T-cell (primary cell): ENCODE data around the gene RNF166. TPM values are rescaled to one million over a fixed set of nuclear protein-coding genes. Genes with fewer than 3 reads are reported as not detected.

Experiments used
- ATAC-seq, 4 experiments: fragments of 200-7000 bp in 3 of 4; fragments of 150-1000 bp in 1 of 4; cut with Tn5 transposase; replicated peaks in 1 of 4; 1 replicate in 3 of 4; 2 replicates in 1 of 4; pipeline ENCODE4 v1.10.0; 2021; ENCODE audit warnings: moderate library complexity in 3 of 4, mild to moderate bottlenecking in 2 of 4, moderate number of reproducible peaks in 1 of 4
- CTCF ChIA-PET, 2 donors: fragments of 300-600 bp; sonication (Branson Sonifier 250); formaldehyde crosslinking; loops; one replicate each; lab custom pipeline; 2022; ENCODE audit warnings: antibody characterized with exemption in 2 of 2; lab: Charles Lee
- POLR2A ChIA-PET, 2 donors: fragments of 300-600 bp; sonication (Branson Sonifier 250); formaldehyde crosslinking; loops; one replicate each; lab custom pipeline; 2022; ENCODE audit warnings: antibody characterized with exemption in 2 of 2; lab: Charles Lee
- DNase-seq, 35 experiments: peaks; one replicate each; pipeline versions ENCODE4 v3.0.0 to v3.0.0-alpha.2; 2013 to 2023
- H3K27ac ChIP-seq: one replicate; pipeline ENCODE4 v1.5.1; 2013; ENCODE audit warnings: low read length
- H3K27me3 ChIP-seq, 2 experiments: replicated peaks in 1 of 2; 1 replicate in 1 of 2; 2 replicates in 1 of 2; pipeline versions ENCODE4 v1.6.1 to v1.7.0; 2013; ENCODE audit warnings: low read length in 1 of 2, mixed read lengths in 1 of 2; ENCODE audit not compliant: control insufficient read depth in 2 of 2, insufficient read depth in 2 of 2; ENCODE audit errors: extremely low read depth in 1 of 2
- H3K36me3 ChIP-seq, 2 donors: 1 replicate in 1 of 2; 2 replicates in 1 of 2; pipeline versions ENCODE4 v1.6.1 to v1.7.0; 2013; ENCODE audit warnings: low read length in 1 of 2; ENCODE audit not compliant: control insufficient read depth in 2 of 2, insufficient read depth in 1 of 2; ENCODE audit errors: extremely low read depth in 1 of 2
- H3K4me1 ChIP-seq, 2 experiments: 1 replicate in 1 of 2; 2 replicates in 1 of 2; pipeline versions ENCODE4 v1.6.1 to v1.7.0; 2013; ENCODE audit warnings: low read length in 2 of 2, mixed read lengths in 1 of 2; ENCODE audit not compliant: insufficient read depth in 2 of 2, control insufficient read depth in 1 of 2; ENCODE audit errors: extremely low read depth in 1 of 2
- H3K4me3 ChIP-seq, 2 donors: 1 replicate in 1 of 2; 2 replicates in 1 of 2; pipeline versions ENCODE4 v1.5.1 to v1.7.0; 2013; ENCODE audit warnings: mild to moderate bottlenecking in 2 of 2, low read length in 1 of 2, moderate library complexity in 1 of 2; ENCODE audit not compliant: control insufficient read depth in 1 of 2; ENCODE audit errors: extremely low read depth in 1 of 2
- H3K9me3 ChIP-seq: 2 replicates; pipeline ENCODE4 v1.7.0; 2013
- H3K27ac Mint-ChIP-seq, 2 donors: one replicate each; pipeline ENCODE4 v1.8.0; 2020 to 2021; ENCODE audit warnings: mild to moderate bottlenecking in 2 of 2, mixed read lengths in 2 of 2
- H3K27me3 Mint-ChIP-seq, 2 donors: one replicate each; pipeline ENCODE4 v1.8.0; 2021 to 2022; ENCODE audit warnings: mixed read lengths in 2 of 2
- H3K36me3 Mint-ChIP-seq: one replicate; pipeline ENCODE4 v1.8.0; 2021; ENCODE audit warnings: mixed read lengths
- H3K4me1 Mint-ChIP-seq, 3 donors: one replicate each; pipeline ENCODE4 v1.8.0; 2020 to 2022; ENCODE audit warnings: mixed read lengths in 3 of 3, mild to moderate bottlenecking in 1 of 3
- H3K4me3 Mint-ChIP-seq, 3 donors: one replicate each; pipeline ENCODE4 v1.8.0; 2020 to 2022; ENCODE audit warnings: mild to moderate bottlenecking in 3 of 3, mixed read lengths in 3 of 3, moderate library complexity in 3 of 3
- H3K9me3 Mint-ChIP-seq, 3 donors: one replicate each; pipeline ENCODE4 v1.8.0; 2020 to 2022; ENCODE audit warnings: mixed read lengths in 3 of 3
- WGBS: methylation state at CpG from one replicate; pipeline ENCODE4 v1.1.5; 2013; ENCODE audit warnings: missing lambda C conversion rate; ENCODE audit not compliant: insufficient coverage; 5-methylcytosine and 5-hydroxymethylcytosine counted together
- total RNA-seq, 35 experiments: library from RNA in 6 of 35; stranded (reverse) in 6 of 35; fragments of 120-200 nt in 1 of 35; gene quantifications; one replicate each; pipeline versions ENCODE4 v1.2.1 to v1.2.4 and lab custom pipeline; 2013 to 2026

Gene RNF166
- total RNA-seq, 5 donors from 2014 or later (not counting 1 experiment from before 2014, with no cell fraction given), result 246 to 369 (median 264) TPM

DNA sequence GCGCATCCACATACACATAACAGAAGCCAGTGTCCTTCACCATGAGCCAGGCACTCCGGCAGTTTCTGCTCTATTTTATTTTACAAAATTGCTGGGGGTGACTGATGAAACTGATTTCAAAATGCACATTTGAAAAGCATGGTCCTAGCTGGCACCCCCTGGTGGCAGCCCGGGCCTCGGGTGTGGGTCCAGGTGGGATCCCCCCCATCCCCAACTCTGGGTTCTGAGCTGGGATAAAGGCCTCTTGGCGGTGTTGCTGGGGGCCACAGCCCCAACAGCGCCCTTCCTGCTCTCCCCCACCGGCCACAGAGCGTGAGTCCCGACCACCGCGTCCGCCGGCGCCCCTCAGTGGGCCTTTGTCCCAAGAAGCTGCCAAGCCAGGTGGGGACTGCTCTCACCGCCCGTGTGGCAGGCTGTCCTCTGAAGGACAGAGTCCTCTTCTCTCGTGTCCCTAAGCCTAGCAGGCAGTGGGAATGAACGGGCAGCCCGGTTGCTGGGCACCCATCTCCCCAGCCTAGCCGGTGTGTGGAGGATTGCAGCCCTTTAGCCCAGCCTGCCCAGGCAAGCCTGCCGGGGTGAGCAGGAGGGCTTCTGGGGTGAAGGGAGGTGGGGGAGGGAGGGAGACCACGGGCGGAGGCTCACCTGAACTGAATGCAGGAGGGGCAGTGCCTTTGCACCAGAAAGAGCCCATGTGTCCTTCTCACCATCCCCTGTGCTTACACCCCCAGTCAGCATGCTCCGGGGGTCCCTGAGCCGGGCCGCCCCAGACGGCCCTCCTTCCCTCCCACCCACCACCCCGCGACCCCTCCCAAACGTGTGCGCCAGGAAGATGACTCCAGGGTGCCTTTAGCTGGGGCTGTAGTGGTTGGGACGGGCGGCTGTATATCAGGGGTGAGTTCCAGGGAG lies 20.8 kb downstream of the RNF166 start:
- peaks cover 52 to 60% (median 55%) of the 10 kb centered on the region in 3 donors for H3K4me1 Mint-ChIP-seq

DNA sequence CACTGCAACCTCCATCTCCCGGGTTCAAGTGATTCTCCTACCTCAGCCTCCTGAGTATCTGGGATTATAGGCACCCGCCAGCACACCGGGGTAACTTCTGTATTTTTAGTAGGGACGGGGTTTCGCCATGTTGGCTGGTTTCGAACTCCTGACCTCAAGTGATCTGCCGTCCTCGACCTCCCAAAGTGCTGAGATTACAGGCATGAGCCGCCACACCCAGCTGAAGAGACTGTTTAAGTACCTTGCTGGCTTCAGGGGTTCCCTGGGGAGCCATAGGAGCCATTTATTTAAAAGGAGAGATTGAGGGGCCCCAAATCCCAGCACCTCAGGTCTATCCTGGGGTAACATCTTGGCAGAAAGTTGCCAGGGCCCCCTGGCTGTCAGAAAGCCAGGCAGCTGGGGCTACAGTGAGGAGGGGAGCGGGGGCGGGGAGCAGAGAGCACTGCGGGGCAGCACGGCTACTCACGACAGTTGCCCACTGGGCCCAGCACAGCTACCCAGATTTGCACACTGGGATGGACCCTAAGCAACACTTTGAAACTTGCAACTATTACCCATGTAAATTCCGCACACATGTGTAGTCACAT lies 21.5 kb downstream of the RNF166 start:
- Histone ChIP-seq H3K27me3 (peaks cover 0 to 5% of the 10 kb centered on the region in 2 experiments), H3K4me3 (peak overlapping the region in 1 of 2 donors; percentile 94), H3K4me1 (peaks cover 20 to 65% of the 10 kb centered on the region in 2 experiments), H3K27ac (peak overlapping the region; percentile 54), H3K36me3 (peaks cover 4 to 13% of the 10 kb centered on the region in 2 donors), H3K9me3 (no peaks in the 10 kb centered on the region)
- ChIA-PET POLR2A (no interaction called here), CTCF (interaction anchor here in 1 of 2 donors (0.7 kb wide), 1 partner anchor 16 kb away, joined by 3 read pairs; no protein-coding TSS in a partner anchor)
- H3K4me3 Mint-ChIP-seq, result peak overlapping the region; percentile 77 to 81 (median 79)
- no peaks in the 10 kb centered on the region for H3K9me3 Mint-ChIP-seq
- H3K27me3 Mint-ChIP-seq, result no peaks in the 10 kb centered on the region
- ATAC-seq (no peak), DNase-seq (no peak)
- H3K36me3 Mint-ChIP-seq, result no peaks in the 10 kb centered on the region
- peak overlapping the region; percentile 52 to 82 for H3K27ac Mint-ChIP-seq
- H3K4me1 Mint-ChIP-seq, result peaks cover 49 to 56% (median 49%) of the 10 kb centered on the region in 3 donors
- WGBS, result 94% methylated on average over 15 of the region's 15 CpGs

More for the DNA sequence above, 20.8 kb downstream of the RNF166 start:
- CTCF ChIA-PET, result interaction anchor here (0.6 to 1.1 kb wide), 3 partner anchors 10 to 22 kb away, joined by 3 to 6 read pairs (median 3); no protein-coding TSS in a partner anchor
- H3K9me3 ChIP-seq, result no peaks in the 10 kb centered on the region
- Mint-ChIP-seq H3K36me3 (no peaks in the 10 kb centered on the region), H3K27ac (peak overlapping the region; percentile 39 to 82), H3K4me3 (peak overlapping the region; percentile 77 to 81 (median 79)), H3K27me3 (no peaks in the 10 kb centered on the region), H3K9me3 (no peaks in the 10 kb centered on the region)
- peak overlapping the region; percentile 69 to 94 for H3K4me3 ChIP-seq
- DNase-seq (peak in 27 of 35 experiments; percentile 36 to 71 (median 60)), ATAC-seq (peak; percentile 10 to 18 (median 16))
- H3K27ac ChIP-seq, result peak overlapping the region; percentile 54
- POLR2A ChIA-PET, result no interaction called here
- H3K36me3 ChIP-seq, result peaks cover 4 to 8% of the 10 kb centered on the region in 2 donors
- peaks cover 20 to 67% of the 10 kb centered on the region in 2 experiments for H3K4me1 ChIP-seq
- H3K27me3 ChIP-seq, result peaks cover 0 to 5% of the 10 kb centered on the region in 2 experiments
- WGBS, result 17% methylated on average over 20 of the region's 33 CpGs

DNA sequence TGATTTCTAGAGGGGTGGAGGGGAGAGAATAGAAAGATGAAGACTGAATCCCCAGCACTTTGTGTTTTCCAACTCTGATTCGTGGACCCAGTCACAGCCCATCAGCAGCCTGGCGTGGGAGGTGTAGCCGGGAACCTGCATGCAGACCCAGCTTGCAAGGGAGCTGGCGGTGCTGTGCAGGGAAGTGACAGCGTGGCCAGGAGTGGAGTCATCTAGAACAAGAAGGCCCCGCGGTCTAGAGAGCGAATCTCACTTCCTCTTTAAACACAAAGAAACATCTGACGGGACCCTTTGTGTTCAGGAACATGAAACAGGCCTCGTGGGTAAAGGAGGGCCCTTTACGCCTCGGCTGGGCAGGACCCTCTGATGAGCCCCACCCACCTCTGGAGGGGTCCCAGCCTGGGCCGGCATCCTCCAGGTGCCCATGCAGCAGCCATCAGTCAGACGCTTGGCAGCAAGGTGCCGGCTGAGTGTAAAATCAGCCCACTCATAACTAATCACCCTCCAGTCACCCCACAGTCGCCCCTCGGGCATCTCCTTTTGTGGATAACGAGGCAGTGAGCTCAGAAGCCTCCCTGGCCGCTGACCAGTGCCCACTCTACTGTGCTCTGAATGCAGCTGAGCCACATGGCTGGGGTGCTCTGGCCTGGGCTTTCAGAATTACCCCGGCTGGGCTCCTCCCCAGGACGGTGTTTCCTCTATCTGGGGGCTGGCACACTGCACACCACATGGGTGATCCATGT lies 24.3 kb downstream of the RNF166 start:
- no peaks in the 10 kb centered on the region for H3K9me3 Mint-ChIP-seq
- peak overlapping the region; percentile 59 to 72 (median 65) for H3K4me3 Mint-ChIP-seq
- peak in 30 of 35 experiments; percentile 44 to 77 (median 56) for DNase-seq
- peak; percentile 50 to 58 (median 54) for ATAC-seq
- Histone ChIP-seq H3K4me1 (peaks cover 18 to 69% of the 10 kb centered on the region in 2 experiments), H3K27ac (peak overlapping the region; percentile 70), H3K27me3 (peaks cover 0 to 3% of the 10 kb centered on the region in 2 experiments), H3K9me3 (no peaks in the 10 kb centered on the region), H3K36me3 (peaks cover 17 to 36% of the 10 kb centered on the region in 2 donors), H3K4me3 (peak overlapping the region; percentile 17 to 26)
- H3K36me3 Mint-ChIP-seq, result no peaks in the 10 kb centered on the region
- POLR2A ChIA-PET, result interaction anchor here in 1 of 2 donors (0.5 kb wide), 1 partner anchor 21 kb away, joined by 4 read pairs; no protein-coding TSS in a partner anchor
- CTCF ChIA-PET, result no interaction called here
- H3K27ac Mint-ChIP-seq, result peak overlapping the region; percentile 94 to 97
- H3K27me3 Mint-ChIP-seq, result no peaks in the 10 kb centered on the region
- WGBS, result 12% methylated on average over 15 of the region's 21 CpGs
- peaks cover 40 to 45% (median 44%) of the 10 kb centered on the region in 3 donors for H3K4me1 Mint-ChIP-seq

DNA sequence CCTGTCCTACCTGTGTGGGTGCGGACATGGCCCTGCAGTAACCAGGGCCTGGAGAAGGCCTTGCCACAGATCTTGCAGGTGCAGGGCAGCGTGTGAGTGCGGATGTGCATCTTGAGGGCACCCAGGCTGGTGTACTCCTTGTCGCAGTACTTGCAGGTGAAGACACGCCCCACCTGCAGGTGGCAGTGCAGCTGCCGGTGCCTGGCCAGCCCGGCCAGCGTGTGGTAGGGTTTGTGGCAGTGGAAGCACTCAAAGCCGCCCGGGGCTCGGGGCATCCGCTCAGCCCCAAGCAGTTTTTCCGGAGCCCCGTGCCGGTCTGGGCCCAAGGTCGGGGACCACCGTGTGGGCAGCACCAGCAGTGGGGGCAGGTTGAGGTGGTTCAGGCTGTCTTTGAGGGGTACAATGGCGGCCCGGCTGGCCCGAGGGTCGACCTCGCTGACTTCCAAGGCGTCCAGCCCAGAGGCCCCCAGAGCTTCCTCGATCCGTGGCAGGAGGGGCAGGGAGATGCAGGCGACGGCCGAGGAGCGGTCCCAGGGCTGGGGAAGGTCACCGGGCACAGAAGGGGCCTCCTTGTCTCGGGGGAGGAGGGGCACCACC lies 25.0 kb downstream of the RNF166 start:
- Mint-ChIP-seq H3K4me1 (peaks cover 40 to 45% (median 44%) of the 10 kb centered on the region in 3 donors), H3K9me3 (no peaks in the 10 kb centered on the region), H3K27me3 (no peaks in the 10 kb centered on the region), H3K36me3 (no peaks in the 10 kb centered on the region), H3K4me3 (peak overlapping the region; percentile 28 to 72 (median 59)), H3K27ac (peak overlapping the region; percentile 94 to 97)
- Histone ChIP-seq H3K27ac (peak overlapping the region; percentile 70), H3K36me3 (peaks cover 23 to 43% of the 10 kb centered on the region in 2 donors), H3K4me1 (peaks cover 16 to 64% of the 10 kb centered on the region in 2 experiments), H3K4me3 (peak overlapping the region; percentile 17 to 26), H3K9me3 (no peaks in the 10 kb centered on the region), H3K27me3 (no peaks in the 10 kb centered on the region)
- ATAC-seq (peak; percentile 10 to 24 (median 20)), DNase-seq (peak in 18 of 35 experiments; percentile 39 to 65 (median 52))
- 63% methylated on average over 27 of the region's 31 CpGs for WGBS
- POLR2A ChIA-PET, result interaction anchor here in 1 of 2 donors (0.5 to 0.6 kb wide), 2 partner anchors 20 to 60 kb away, joined by 3 to 4 read pairs; no protein-coding TSS in a partner anchor
- CTCF ChIA-PET, result interaction anchor here in 1 of 2 donors (0.5 kb wide), 1 partner anchor 25 kb away, joined by 3 read pairs; the partner anchor contains the start of genes CTU2 and RNF166

DNA sequence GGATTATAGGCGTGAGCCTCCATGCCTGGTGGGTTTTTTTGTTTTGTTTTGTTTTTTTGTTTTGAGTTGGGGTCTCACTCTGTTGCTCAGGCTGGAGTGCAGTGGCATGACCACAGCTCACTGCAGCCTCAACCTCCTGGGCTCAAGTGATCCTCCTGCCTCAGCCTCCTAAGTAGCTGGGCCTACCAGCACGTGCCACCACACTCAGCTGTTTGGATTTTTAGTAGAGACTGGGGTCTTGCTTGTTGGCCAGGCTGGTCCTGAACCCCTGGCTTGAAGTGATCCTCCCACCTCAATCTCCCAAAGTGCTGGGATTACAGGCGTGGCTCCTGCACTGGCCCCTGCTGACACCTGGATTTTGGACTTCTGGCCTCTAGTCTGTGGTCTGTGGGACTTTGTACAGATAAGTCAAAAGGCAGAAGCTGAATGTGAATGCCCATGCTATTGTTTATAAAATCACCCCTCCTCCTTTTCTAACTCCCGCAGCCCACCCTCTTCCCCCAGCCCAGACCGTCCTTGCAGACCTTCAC lies 25.6 kb downstream of the RNF166 start:
- POLR2A ChIA-PET, result interaction anchor here (0.6 kb wide), 3 partner anchors 22 to 59 kb away, joined by 3 to 6 read pairs (median 3); no protein-coding TSS in a partner anchor
- Mint-ChIP-seq H3K27ac (peak overlapping the region; percentile 94 to 97), H3K27me3 (no peaks in the 10 kb centered on the region), H3K4me1 (peaks cover 40 to 45% (median 44%) of the 10 kb centered on the region in 3 donors), H3K36me3 (no peaks in the 10 kb centered on the region), H3K9me3 (no peaks in the 10 kb centered on the region), H3K4me3 (peak overlapping the region in 1 of 3 donors; percentile 72)
- Histone ChIP-seq H3K27me3 (no peaks in the 10 kb centered on the region), H3K36me3 (peaks cover 29 to 46% of the 10 kb centered on the region in 2 donors), H3K4me1 (peaks cover 16 to 61% of the 10 kb centered on the region in 2 experiments), H3K9me3 (no peaks in the 10 kb centered on the region), H3K4me3 (no peak overlapping the region), H3K27ac (peak overlapping the region; percentile 70)
- ATAC-seq (no peak), DNase-seq (no peak)
- CTCF ChIA-PET, result interaction anchor here in 1 of 2 donors (0.5 to 0.6 kb wide), 2 partner anchors 26 to 79 kb away, joined by 3 read pairs; partner anchors contain the start of genes CTU2 and RNF166
- WGBS, result 95% methylated on average over 2 of the region's 5 CpGs
